Measurements from ENCODE around the gene DNAH11.
"Not testable (repeated sequence)": the region's sequence is repeated elsewhere in the genome, so short reads cannot be mapped to it uniquely, and the experiment has no call there.

The DNAH11 gene

GRCh38 chr7:21542891-21543527 is at the start of gene DNAH11:
TSS of gene DNAH11 (plus strand) at chr7:21543039. CDS start at chr7:21543246, 207 bp downstream.
- peak; percentile 39 for DNase-seq

- DNase-seq, result no peak
Measured at GRCh38 chr7:21495731-21496130, 47.1 kb upstream of the DNAH11 start.

- no peak for DNase-seq
Measured at GRCh38 chr7:21497072-21497471, 45.8 kb upstream of the DNAH11 start.

GRCh38 chr7:21500117-21500832 is 42.6 kb upstream of the DNAH11 start:
- DNase-seq, result no peak

GRCh38 chr7:21504021-21504420 is 38.8 kb upstream of the DNAH11 start:
- peak; percentile 29 for DNase-seq

- DNase-seq, result no peak
Measured at GRCh38 chr7:21507627-21508343, 35.1 kb upstream of the DNAH11 start.

DNA sequence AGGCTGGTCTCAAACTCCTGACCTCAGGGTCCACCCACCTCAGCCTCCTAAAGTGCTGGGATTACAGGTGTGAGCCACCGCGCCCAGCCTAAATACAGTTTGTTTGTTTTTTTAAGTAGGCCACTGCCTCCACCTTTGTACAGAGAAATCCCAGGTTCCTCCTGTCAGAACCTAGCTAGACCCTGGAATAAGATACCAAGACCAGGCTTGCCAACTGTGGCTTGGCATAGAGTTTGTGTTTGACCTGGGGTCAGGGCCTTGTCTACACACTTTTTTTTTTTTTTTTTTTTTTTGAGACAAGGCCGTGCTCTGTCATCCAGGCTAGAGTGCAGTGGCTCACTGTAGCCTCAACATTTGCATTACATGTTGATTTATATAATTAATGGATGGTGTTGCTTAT is 34.3 kb upstream of the DNAH11 start:
- no peak for DNase-seq

- no peak for DNase-seq
Measured at GRCh38 chr7:21514062-21514461, 28.8 kb upstream of the DNAH11 start.

DNA sequence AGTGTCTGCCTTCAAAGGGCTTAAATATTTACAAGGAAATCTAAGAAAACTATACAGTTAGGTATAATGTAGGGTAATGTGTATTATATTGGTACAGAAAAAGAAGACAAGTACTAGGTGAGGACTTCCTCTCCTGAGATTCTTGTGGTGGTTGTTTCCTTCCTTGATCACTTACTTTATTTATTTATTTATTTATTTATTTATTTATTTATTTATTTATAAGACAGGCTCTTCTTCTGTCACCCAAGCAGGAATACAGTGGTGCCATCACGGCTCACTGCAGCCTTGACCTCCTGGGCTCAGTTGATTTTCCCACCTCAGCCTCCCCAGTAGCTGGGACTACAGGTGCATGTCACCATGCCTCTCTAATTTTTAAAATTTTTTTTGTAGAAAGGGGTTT is 18.2 kb upstream of the DNAH11 start:
- no peak for DNase-seq

DNA sequence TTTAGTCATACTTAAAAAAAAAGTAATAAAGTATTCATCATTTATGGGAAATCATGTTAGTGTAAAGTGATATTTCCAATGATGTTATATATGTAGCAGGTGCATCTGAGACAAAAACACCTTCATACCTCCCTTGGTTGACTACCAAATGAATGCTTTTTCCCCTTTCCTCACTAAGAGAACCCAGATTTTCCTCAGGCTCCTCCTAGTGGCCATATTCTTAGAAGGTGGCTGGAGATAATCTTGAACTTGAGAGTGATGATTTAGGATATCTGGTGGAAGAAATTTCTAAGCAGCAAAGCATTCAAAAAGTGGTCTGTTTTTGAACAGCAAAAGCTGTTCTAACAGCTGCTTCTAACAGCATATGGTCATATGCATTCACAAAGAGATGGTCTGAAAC is 16.8 kb upstream of the DNAH11 start:
- no peak for DNase-seq

GRCh38 chr7:21526448-21526847 is 16.4 kb upstream of the DNAH11 start:
- DNase-seq, result no peak

DNA sequence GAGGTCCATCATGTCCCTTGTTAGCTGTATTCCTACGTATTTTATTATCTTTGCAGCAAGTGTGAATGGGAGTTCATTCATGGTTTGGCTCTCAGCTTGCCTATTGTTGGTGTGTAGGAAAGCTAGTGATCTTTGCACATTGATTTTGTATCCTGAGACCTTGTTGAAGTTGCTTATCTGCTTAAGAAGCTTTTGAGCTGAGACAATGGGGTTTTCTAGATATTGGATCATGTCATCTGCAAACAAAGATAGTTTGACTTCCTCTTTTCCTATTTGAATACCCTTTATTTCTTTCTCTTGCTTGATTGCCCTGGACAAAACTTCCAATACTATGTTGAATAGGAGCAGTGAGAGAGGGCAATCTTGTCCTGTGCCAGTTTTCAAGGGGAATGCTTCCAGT is 10.4 kb upstream of the DNAH11 start:
- DNase-seq, result not testable (repeated sequence)

GRCh38 chr7:21533646-21534045 is 9.2 kb upstream of the DNAH11 start:
- not testable (repeated sequence) for DNase-seq

DNA sequence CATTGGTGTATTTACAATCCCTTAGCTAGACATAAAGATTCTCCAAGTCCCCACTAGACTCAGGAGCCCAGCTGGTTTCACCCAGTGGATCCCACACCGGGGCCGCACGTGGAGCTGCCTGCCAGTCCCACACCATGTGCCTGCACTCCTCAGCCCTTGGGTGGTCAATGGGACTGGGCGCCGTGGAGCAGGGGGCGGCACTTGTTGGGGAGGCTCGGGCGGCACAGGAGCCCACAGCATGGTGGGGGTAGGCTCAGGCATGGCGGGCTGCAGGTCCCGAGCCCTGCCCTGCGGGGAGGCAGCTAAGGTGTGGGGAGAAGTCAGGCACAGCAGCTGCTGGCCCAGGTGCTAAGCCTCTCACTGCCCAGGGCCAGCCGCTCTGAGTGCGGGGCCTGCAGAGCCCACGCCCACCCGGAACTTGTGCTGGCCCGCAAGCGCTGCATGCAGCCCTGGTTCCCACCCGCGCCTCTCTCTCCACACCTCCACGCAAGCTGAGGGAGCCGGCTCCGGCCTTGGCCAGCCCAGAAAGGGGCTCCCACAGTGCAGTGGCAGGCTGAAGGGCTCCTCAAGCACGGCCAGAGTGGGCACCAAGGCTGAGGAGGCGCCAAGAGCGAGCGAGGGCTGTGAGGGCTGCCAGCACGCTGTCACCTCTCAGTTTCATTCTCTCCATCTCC is 6.3 kb upstream of the DNAH11 start:
- not testable (repeated sequence) for DNase-seq

- DNase-seq, result no peak
Measured at GRCh38 chr7:21538936-21539495, 3.8 kb upstream of the DNAH11 start.

GRCh38 chr7:21543528-21544302 is 876 bp downstream of the DNAH11 start:
- peak; percentile 49 for DNase-seq

DNA sequence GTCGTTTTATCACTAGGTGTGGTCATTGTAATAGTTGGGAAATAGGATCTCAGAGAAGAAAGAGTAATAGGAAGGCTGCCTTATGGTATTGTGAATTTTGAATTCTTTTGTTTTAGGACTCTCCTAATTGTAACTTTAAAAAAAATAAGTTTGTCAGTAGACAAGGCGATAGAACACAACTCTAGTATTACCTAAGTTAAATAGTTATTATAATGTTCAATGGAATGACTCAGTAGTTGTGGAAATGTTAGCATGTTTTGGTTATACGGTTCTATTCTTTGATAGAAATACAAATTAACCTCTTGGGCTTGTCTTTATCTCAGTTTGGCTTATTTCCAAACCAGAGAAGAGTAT is 1.4 kb downstream of the DNAH11 start:
- no peak for DNase-seq

DNA sequence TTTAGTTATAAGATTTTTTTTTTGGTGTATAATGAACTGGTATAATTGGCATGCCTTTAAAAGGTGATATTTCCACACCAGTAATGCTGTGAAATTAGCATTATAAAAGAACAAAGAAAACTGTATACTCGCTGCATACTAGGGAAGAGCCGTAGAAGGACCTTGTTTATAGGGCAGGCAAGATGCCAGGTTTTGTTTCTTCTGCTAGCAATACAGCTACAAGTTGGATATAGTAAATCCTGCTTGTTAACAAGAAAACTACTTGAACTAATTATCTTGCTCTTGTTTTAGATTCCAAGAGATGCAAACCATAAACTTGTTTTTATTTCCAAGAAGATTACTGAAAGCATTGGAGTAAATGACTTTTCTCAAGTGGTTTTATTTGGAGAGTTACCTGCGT is 1.9 kb downstream of the DNAH11 start:
- DNase-seq, result peak; percentile 24

DNA sequence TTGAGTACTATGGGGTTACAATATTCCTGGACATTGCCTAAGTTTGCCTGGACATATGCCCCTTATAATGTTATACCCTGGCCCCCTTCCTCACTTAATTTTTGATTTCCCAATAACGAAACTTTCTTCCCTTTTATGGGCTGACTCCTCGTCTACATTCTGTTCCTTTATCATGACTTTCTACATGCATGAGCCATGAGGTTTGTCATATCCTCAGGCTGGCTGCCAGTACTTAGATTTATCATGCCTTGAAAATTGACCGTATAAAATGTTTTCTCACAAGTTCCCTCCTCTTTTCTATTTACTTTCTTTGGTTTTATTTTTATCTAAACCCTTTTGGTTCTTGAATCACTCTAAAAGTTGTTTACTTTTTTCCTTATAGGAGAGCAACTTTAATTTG is 4.7 kb downstream of the DNAH11 start:
- no peak for DNase-seq

DNA sequence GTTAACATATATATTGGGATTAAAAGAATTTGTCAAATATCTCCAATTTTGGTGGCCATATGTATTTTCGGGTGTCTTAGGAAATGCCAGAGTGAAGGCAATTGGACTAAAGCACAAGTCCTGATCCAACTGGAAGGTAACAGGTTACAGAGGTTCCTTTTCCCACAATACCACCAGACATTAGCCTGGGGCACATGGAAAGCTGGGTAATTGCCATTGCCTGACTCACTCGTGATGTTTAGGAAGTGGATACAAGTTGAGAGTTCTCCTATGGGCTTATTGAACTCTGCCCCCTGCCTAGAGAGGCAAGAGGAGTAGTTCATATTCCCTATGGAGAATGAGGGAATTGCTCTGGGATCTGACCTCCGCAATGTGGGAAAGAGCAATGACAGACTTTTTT is 5.7 kb downstream of the DNAH11 start:
- DNase-seq, result no peak

DNA sequence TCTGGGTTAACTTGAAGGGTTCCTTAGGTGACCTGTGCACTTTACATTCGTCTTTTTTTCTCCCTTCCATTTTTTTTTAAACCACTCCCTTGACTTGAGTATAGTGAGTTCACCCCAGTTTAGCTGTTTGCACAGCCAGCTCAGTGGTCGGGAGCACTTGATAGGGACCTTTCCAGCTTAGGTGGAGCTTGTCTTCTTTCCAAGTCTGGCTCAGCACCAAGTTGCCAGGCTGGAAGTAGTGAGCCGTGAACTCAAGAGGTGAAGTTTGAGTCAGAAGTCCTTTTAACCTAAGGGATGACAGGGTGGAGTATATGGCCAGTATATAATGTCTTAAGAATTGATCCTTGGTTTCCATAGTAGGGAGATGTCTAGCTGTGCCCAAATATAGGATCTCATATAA is 7.2 kb downstream of the DNAH11 start:
- no peak for DNase-seq

DNA sequence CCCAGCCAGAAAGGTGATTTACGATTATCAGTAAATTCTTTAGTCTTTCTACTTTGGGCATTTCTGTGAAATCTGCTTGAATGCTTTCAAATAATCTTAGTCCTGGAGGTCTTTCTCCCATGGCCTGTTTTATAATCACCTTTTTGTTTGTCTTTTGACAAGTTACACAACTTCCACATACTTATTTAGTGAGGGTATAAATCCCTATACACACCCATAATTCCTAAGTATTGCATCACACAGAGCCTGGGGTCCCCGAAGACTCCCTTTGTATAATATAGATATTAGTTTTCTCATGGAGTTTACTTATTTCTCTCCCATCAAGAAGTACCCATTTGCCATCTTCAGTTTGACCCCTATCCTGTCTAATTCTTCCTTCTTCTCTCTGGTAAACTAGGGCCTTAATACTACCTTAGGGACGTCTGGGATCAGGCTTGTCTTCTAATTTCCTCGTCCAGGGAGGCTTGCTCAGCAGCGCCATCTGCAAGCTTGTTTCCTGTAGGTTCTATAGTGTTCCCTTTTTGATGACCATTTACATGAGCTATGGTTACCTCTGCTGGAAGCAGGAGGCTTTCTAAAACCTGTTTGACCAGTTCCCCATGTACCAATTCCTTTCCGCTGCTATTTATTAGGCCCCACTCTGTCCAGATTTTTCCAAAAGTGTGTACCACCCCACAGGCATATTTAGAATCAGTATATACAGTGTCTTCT is 8.1 kb downstream of the DNAH11 start:
- DNase-seq, result no peak
